Natural killer cell treated with Interleukin-12 subunit alpha and Interleukin-12 subunit beta and Interleukin-15 and Interleukin-18, amount 100 ng/mL, for 72 hours (primary cell): ENCODE measurements around the gene FEZ2. TPM values are rescaled to one million over a fixed set of nuclear protein-coding genes. Genes with fewer than 3 reads are reported as not detected.

Experiments
- ATAC-seq, 2 donors: fragments of 150-1000 bp; cut with Tn5 transposase in 1 of 2; sonication (Bioruptor Pico), chemical (Tn5 transposase) in 1 of 2; 2 replicates each; pipeline ENCODE4 v1.10.0; 2021
- DNase-seq: peaks from one replicate; pipeline ENCODE4 v3.0.0; 2022; ENCODE audit warnings: low spot score
- H3K27ac Mint-ChIP-seq, 2 donors: 1 replicate in 1 of 2; 2 replicates in 1 of 2; pipeline ENCODE4 v1.8.0; 2022; ENCODE audit warnings: mixed read lengths in 2 of 2, mild to moderate bottlenecking in 1 of 2, moderate library complexity in 1 of 2
- H3K27me3 Mint-ChIP-seq, 2 donors: 1 replicate in 1 of 2; 2 replicates in 1 of 2; pipeline ENCODE4 v1.8.0; 2022; ENCODE audit warnings: mixed read lengths in 2 of 2
- H3K36me3 Mint-ChIP-seq: one replicate; pipeline ENCODE4 v1.8.0; 2022; ENCODE audit warnings: mixed read lengths
- H3K4me1 Mint-ChIP-seq, 2 donors: 1 replicate in 1 of 2; 2 replicates in 1 of 2; pipeline ENCODE4 v1.8.0; 2022; ENCODE audit warnings: low read depth in 2 of 2, mixed read lengths in 2 of 2, mild to moderate bottlenecking in 1 of 2
- H3K4me3 Mint-ChIP-seq: one replicate; pipeline ENCODE4 v1.8.0; 2022; ENCODE audit warnings: mixed read lengths
- H3K9me3 Mint-ChIP-seq: 2 replicates; pipeline ENCODE4 v1.8.0; 2022; ENCODE audit warnings: mixed read lengths
- total RNA-seq, 2 donors: library from RNA; stranded (reverse); gene quantifications; one replicate each; pipeline ENCODE4 v1.2.3, GENCODE V29; 2022

Gene FEZ2
- total RNA-seq, 2 donors from 2014 or later: 15.3 to 18.1 TPM

DNA sequence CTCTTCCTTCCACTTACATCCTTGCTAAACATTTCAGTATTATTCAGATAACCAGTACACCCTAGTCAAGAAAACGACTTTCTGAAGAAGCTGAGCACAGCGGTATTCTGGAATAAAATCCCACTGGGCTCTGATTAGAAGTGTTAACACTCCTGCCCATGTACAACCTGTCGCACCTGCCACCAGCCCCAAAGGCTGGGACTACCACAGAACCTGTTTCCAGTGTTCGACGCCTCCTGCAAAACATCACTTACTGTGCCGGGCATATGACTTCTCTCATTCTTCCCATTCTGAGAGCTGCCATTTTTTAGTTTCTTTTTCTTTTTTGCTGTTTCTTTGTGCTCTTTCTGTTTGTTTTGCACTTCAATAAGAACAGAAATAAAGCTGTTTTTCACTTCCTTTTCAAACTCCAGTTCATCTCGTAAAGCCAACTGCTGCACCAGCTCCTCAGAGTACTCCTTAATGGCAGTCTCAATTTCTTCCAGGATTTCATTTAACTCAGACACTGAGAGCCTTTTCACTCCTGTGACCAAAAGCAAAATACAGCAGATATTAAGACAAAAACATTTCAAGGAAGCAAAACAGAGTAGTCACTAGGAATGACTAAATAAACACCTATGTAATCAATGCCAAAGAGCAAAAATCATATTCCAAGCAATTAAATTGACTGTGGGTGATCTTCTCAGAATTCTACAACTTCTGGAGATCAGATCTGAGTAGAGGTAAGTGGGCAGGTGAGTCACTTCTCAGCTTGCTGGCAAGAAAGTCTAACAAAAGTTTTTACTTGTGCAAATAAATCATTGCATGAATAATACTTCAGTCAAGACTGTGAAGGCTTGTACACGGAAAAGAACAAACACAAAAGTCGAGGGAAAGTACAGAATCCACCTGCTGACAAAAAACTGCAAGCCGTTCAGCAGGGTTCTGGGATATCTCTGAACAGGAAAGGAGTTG is 19.3 kb downstream of the FEZ2 start:
- Mint-ChIP-seq H3K36me3 (peaks cover 41% of the 10 kb centered on the region), H3K27ac (peak overlapping the region in 1 of 2 donors; percentile 40), H3K27me3 (no peaks in the 10 kb centered on the region), H3K4me1 (peaks cover 0 to 8% of the 10 kb centered on the region in 2 donors), H3K4me3 (no peak overlapping the region), H3K9me3 (no peaks in the 10 kb centered on the region)
- ATAC-seq: no peak
- no peak for DNase-seq

DNA sequence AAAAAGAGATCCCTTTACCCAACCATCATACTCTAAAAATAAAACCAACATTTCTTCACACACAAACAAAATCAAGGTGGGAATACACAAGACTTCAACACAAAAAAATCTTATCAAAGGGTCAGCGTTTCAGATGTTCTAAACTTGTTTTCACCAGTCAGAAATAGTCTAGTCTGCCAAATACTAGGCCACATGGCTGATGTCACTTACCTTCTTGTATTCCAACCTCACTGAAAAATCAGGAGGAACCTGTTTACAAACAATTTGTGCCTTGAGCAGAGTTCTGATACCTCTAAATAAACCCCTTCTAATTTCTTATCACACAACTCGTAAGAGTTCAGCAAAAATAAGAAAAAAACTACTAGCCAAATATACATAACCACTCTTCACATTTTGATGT is 20.1 kb downstream of the FEZ2 start:
- Mint-ChIP-seq H3K4me3 (no peak overlapping the region), H3K36me3 (peaks cover 33% of the 10 kb centered on the region), H3K9me3 (no peaks in the 10 kb centered on the region), H3K27ac (peak overlapping the region in 1 of 2 donors; percentile 40), H3K27me3 (no peaks in the 10 kb centered on the region), H3K4me1 (peaks cover 0 to 8% of the 10 kb centered on the region in 2 donors)
- ATAC-seq (no peak), DNase-seq (no peak)

DNA sequence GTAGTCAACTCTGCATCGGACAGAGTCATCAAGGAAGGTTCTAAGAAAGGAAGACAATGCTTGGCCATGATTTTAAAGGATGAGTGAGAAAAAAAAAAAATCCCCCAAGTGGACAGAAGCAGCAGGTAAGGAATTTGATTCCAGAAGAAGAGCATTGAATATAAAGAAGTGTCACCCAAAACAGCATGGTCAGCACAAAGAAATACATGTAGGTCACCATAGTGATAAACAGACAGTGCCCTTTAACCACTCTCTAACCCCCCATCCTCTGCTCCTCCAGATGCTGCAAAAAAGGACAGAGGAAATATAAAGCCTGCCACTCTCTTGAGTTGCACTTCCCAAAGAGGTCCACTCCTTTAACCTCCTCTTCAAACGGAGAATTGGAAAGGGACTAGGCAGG is 23.4 kb downstream of the FEZ2 start:
- Mint-ChIP-seq H3K27me3 (no peaks in the 10 kb centered on the region), H3K36me3 (peaks cover 23% of the 10 kb centered on the region), H3K4me3 (no peak overlapping the region), H3K4me1 (peaks cover 0 to 8% of the 10 kb centered on the region in 2 donors), H3K9me3 (no peaks in the 10 kb centered on the region), H3K27ac (no peak overlapping the region)
- DNase-seq (no peak), ATAC-seq (no peak)

DNA sequence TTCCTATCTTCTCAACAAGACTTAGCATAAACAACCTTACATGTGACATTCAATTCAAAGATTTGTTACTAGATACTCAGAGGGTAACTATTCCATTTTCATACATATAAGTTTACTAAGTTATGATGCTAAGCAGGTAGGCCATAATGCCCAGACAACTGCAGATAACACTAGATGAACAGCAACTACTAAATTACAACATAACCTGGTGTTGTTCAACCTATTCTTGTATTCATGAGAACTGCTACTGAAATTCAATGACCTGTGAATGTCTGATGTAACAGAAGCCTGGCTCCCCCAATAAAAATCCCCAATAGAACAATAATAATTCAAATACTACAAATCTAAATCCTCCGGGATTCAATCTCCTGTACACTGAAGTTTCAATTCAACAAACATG is 24.8 kb downstream of the FEZ2 start:
- Mint-ChIP-seq H3K27ac (no peak overlapping the region), H3K9me3 (no peaks in the 10 kb centered on the region), H3K27me3 (no peaks in the 10 kb centered on the region), H3K36me3 (peaks cover 14% of the 10 kb centered on the region), H3K4me3 (no peak overlapping the region), H3K4me1 (peaks cover 0 to 8% of the 10 kb centered on the region in 2 donors)
- DNase-seq (no peak), ATAC-seq (no peak)

DNA sequence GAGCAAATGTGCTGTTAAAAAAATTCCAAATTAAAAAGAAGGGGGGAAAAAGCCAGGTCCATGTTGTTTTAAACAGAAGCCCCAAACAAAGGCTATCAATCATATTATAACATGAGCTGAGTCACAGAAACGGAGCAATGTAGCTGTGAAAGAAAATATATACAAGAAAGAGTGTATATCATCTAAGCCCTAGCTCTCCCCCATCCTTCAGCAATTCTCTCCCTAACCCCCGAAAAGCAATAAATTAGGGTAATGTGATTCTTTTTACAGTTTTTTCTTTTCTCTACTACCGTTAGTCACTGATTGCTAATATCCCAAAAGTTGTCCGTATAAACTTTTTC is 25.3 kb downstream of the FEZ2 start:
- ATAC-seq (no peak), DNase-seq (no peak)
- Mint-ChIP-seq H3K36me3 (peaks cover 9% of the 10 kb centered on the region), H3K4me1 (peaks cover 2 to 8% of the 10 kb centered on the region in 2 donors), H3K9me3 (no peaks in the 10 kb centered on the region), H3K27me3 (no peaks in the 10 kb centered on the region), H3K4me3 (no peak overlapping the region), H3K27ac (no peak overlapping the region)

DNA sequence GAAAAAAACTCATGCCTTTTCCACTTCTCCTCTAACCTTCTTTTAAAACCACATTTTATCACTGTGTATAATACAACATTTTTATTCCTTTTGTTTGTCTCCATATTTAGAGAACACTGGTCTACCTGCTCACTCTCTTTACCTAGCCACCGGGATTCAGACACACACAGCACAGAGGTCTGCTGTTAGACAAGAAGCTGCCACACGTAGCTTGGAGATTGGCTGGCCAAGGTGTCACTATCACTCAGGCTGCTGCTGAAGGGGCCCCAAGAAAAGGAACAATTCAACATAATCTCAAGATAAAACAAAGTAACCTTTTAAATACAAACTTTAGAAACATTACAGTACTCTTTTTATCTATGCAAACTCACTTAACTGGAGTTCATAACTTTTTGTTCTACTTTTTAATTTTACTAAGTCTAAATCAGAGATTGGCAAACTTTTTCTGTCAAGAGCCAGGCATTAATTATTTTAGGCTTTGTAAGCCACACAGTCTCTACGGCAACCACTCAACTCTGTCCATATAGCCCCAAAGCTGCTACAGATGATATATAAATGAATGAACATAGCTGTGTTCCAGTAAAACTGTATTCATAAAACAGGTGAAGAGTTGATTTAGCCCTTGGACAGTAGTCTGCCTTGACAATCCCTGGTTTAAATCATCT is 25.8 kb downstream of the FEZ2 start:
- H3K27ac Mint-ChIP-seq: no peak overlapping the region
- DNase-seq: no peak
- no peaks in the 10 kb centered on the region for H3K27me3 Mint-ChIP-seq
- no peak for ATAC-seq
- peaks cover 8% of the 10 kb centered on the region for H3K36me3 Mint-ChIP-seq
- peaks cover 5 to 8% of the 10 kb centered on the region in 2 donors for H3K4me1 Mint-ChIP-seq
- H3K4me3 Mint-ChIP-seq: no peak overlapping the region
- H3K9me3 Mint-ChIP-seq: no peaks in the 10 kb centered on the region

DNA sequence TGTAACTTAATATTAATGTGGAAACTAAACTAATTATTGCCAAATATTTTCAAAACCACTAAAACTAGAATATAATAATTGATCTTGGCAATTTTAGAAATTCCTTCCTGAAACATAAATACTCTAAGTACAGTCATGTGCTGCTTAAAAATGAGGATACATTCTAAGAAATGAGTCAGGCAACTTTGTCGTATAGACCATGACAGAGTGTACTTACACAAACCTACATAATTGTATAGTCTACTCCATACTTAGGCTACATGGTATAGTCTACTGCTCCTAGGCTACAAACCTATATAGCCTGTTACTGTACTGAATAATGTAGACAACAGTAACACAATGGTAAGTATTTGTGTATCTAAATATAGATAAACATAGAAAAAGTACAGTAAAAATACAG is 27.6 kb downstream of the FEZ2 start:
- peaks cover 9 to 10% of the 10 kb centered on the region in 2 donors for H3K4me1 Mint-ChIP-seq
- H3K27me3 Mint-ChIP-seq: no peaks in the 10 kb centered on the region
- H3K27ac Mint-ChIP-seq: no peak overlapping the region
- ATAC-seq (no peak), DNase-seq (no peak)
- no peak overlapping the region for H3K4me3 Mint-ChIP-seq
- H3K36me3 Mint-ChIP-seq: peaks cover 14% of the 10 kb centered on the region
- H3K9me3 Mint-ChIP-seq: no peaks in the 10 kb centered on the region

DNA sequence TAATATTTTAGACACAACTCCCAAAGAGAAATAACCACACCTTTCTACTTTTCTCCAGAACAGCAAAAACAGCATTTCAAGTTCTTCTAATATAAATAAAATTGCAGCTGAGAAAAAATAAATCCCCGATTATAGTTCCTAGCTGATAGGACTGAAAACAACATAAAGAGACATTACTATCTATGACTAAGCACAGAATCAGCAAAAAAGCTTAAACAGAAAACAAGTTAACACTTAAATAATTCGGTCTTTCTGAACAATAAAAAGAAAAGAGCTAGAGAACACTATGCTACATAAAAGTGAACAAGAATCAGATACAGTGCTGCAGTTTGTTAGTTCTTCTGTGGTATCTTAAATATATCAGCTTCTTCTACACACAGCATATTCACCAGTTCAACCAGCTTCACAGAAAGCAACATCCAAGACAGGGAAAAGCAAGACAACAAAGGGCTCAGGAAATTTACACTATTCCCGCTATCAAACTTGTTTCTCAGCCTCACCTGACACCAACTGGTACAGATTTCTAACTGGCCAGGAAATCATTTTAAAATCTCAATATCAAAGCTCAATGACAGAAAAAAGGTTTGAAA is 28.6 kb downstream of the FEZ2 start:
- ATAC-seq: no peak
- DNase-seq: no peak
- H3K27ac Mint-ChIP-seq: no peak overlapping the region
- peaks cover 10 to 13% of the 10 kb centered on the region in 2 donors for H3K4me1 Mint-ChIP-seq
- H3K4me3 Mint-ChIP-seq: no peak overlapping the region
- peaks cover 19% of the 10 kb centered on the region for H3K36me3 Mint-ChIP-seq
- H3K27me3 Mint-ChIP-seq: no peaks in the 10 kb centered on the region
- no peaks in the 10 kb centered on the region for H3K9me3 Mint-ChIP-seq

DNA sequence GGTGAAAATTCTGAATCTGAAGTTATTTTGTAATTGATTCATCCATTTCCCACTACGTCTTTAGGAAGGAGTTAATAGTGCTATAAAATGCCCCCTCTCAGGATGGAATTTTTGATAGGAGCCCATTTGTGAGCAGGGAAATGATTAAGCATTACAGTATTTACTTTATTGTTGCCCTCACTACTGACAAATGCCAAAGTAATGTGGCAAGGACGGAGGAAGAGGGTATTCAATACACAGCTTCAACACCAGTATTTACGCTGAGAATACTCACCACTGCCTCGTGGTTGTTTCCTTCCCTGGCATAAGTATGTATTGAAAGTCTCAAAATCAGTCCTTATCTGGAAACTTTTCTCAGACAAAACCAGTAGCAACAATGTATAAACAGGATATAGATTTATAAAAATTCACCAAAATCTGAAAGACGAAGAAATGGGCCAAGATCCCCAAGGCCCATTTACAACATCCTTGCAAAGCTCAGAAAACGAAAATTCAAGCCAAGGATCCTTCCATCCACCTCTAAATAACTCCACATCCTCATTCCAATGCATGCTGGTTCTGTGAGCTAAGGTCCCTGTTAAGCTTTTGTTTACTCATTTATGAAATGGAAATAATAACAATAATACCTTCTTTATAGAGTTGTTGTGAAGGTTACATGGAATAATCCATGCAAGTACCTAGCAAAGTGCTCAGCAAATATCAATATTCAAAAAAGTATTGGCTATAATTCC is 29.3 kb downstream of the FEZ2 start:
- H3K4me3 Mint-ChIP-seq: no peak overlapping the region
- no peak for ATAC-seq
- H3K27me3 Mint-ChIP-seq: no peaks in the 10 kb centered on the region
- no peaks in the 10 kb centered on the region for H3K9me3 Mint-ChIP-seq
- no peak for DNase-seq
- no peak overlapping the region for H3K27ac Mint-ChIP-seq
- peaks cover 13% of the 10 kb centered on the region for H3K36me3 Mint-ChIP-seq
- peaks cover 12% of the 10 kb centered on the region in 2 donors for H3K4me1 Mint-ChIP-seq

DNA sequence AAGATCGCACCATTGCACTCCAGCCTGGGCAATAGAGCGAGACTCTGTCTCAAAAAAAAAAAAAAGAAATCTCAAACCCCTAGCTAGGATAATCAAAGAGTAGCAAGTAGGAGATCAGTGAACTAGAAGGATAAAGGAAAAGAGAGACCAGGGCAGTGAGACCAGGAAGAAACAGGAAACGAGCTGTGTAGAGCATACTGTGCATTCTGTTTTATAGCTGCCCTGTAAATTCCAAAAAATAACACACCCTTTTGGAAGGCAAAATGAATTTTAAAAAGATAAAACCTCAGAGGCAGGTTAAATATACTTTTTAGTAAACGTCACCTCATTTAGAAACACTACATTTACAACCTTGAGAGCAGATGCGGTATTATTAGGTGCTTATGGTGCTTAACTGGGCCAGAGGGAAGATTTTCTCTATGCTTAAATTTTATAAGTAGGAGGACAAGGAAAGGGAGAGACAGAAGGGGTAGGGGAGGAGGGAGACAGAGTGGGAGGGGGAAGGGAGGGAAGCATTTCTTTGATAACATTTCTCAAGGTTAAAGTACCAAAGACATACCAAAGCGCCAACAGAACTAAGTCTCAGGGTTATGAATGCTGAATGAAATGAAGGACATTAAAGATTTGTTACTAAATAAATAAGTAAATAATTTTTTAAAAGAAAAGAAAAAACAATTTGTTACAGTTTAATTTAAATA is 30.1 kb downstream of the FEZ2 start:
- Mint-ChIP-seq H3K4me1 (peaks cover 20% of the 10 kb centered on the region in 2 donors), H3K36me3 (peaks cover 12% of the 10 kb centered on the region), H3K9me3 (no peaks in the 10 kb centered on the region), H3K4me3 (no peak overlapping the region), H3K27me3 (no peaks in the 10 kb centered on the region), H3K27ac (no peak overlapping the region)
- ATAC-seq (no peak), DNase-seq (no peak)

DNA sequence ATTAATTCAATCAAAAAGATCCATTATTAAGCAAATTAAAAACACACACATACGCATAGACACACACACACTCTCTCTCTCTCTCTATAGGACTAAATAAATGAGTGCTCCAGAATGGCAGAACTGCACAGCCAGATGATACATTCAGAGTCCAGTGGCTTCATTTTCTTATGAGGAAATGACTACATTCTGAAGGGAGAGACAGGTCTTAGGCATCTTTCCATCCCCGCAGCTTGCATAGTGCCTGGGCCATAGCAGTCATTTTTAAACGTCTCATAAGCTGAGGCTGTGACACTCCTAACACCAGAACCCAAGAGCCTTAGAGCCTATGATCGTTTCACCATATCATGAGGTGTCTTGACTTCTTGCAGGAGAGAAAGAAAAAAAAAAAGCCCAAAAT is 31.1 kb downstream of the FEZ2 start:
- Mint-ChIP-seq H3K27ac (peak overlapping the region in 1 of 2 donors; percentile 33), H3K4me3 (no peak overlapping the region), H3K4me1 (peaks cover 20 to 21% of the 10 kb centered on the region in 2 donors), H3K27me3 (no peaks in the 10 kb centered on the region), H3K9me3 (no peaks in the 10 kb centered on the region), H3K36me3 (peaks cover 12% of the 10 kb centered on the region)
- no peak for ATAC-seq
- DNase-seq: no peak

DNA sequence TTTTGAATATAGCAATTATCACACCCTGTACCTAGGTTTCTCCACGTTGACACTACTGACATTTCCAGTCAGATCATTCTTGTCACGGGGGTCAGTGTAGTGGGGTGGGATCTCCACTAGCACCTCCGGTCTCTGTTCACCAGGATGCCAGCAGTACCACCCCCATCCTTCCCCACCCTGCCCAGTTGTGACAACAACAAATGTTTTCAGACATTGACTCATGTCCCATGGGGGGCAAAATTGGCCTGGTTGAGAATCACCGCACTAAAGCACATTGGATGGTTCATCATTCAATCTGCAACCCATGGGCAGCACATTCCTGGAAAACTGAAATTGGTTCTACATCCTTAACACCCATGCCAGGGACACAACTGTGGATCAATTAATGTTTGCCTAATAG is 32.3 kb downstream of the FEZ2 start:
- Mint-ChIP-seq H3K36me3 (peaks cover 12% of the 10 kb centered on the region), H3K27me3 (no peaks in the 10 kb centered on the region), H3K4me3 (no peak overlapping the region), H3K9me3 (no peaks in the 10 kb centered on the region), H3K27ac (no peak overlapping the region), H3K4me1 (peaks cover 21 to 23% of the 10 kb centered on the region in 2 donors)
- ATAC-seq (no peak), DNase-seq (no peak)

DNA sequence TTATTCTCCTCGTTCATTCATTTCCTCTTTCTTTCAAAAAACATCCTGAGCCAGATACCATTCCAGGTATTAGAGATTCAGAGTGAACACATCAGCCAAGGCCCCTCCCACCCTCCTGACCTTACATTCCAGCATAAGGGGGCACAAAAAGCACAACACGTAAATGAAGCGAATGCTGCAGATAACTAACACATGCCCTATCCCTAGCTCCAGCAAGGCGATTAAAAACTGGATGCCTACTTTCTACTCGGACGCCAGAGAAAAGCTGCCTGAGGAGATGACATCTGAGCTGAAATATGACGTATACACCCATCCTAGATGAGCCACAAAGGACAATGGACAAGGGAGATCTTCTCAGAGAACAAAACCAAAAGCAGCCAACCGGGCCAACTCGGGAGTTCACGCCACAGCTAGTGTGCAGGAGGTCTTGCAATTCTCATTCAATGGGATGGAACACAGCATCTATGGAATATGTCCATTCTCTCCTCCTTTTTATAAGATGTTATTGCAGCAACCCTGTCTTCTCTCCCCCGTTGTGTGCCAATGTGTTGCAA is 33.5 kb downstream of the FEZ2 start:
- ATAC-seq (no peak), DNase-seq (no peak)
- Mint-ChIP-seq H3K4me1 (peaks cover 21 to 23% of the 10 kb centered on the region in 2 donors), H3K27me3 (no peaks in the 10 kb centered on the region), H3K27ac (no peak overlapping the region), H3K9me3 (no peaks in the 10 kb centered on the region), H3K36me3 (peaks cover 12% of the 10 kb centered on the region), H3K4me3 (no peak overlapping the region)
